K562 (cell line): ENCODE measurements around the gene PLXNB1. TPM values are rescaled to one million over a fixed set of nuclear protein-coding genes. Genes with fewer than 3 reads are reported as not detected.
A peak's percentile ranks its signal among the peaks of the same experiment; 100 is the strongest.

Experiments used
- ATAC-seq: fragments of 200-7000 bp; cut with Tn5 transposase; 3 replicates; pipeline ENCODE4 v1.9.1; 2020; ENCODE audit warnings: moderate library complexity
- BruUV-seq: library from RNA; stranded (reverse); fragments of 400-500 nt; replicated peaks from 2 replicates; lab custom pipeline; 2021; lab: Mats Ljungman, UMichigan
- CTCF ChIA-PET: fragments of 300-600 bp; formaldehyde crosslinking; extraction: SDS; loops from one replicate; lab custom pipeline; 2021; ENCODE audit warnings: low intra/inter-chr PET ratio; lab: Yijun Ruan, JAX
- POLR2A ChIA-PET: fragments of 300-600, 350-650 bp; sonication (Branson Sonifier 250); formaldehyde crosslinking; extraction: SDS; loops from one replicate; lab custom pipeline; 2021; ENCODE audit warnings: antibody characterized with exemption, inconsistent platforms; lab: Yijun Ruan, JAX
- DNase-seq, 4 experiments: peaks; one replicate each; pipeline versions ENCODE4 v3.0.0 to v3.0.0-alpha.2; 2011 to 2018; ENCODE audit warnings: low spot score in 3 of 4, mixed read lengths in 3 of 4; ENCODE audit errors: extremely low read depth in 1 of 4
- FAIRE-seq: peaks from 2 replicates; lab custom pipeline; 2011; peaks lifted over from hg19 to GRCh38; lab: Jason Lieb, UNC
- H2AFZ ChIP-seq: 2 replicates; pipeline ENCODE4 v1.6.0; 2011; ENCODE audit warnings: low read depth, low read length, control low read depth, inconsistent platforms
- H3K27ac ChIP-seq: fragments of 200-600 bp; 3 replicates; pipeline ENCODE4 v1.8.0; 2011; ENCODE audit warnings: low read depth, mild to moderate bottlenecking, control low read depth, inconsistent platforms, low read length, moderate library complexity, mixed read lengths; ENCODE audit errors: extremely low read depth
- H3K27me3 ChIP-seq, 2 experiments: fragments of 300-600 bp in 1 of 2; 2 replicates in 1 of 2; 3 replicates in 1 of 2; pipeline versions ENCODE4 v1.6.0 to v1.8.0; 2011; ENCODE audit warnings: inconsistent platforms in 2 of 2, low read length in 2 of 2, mild to moderate bottlenecking in 1 of 2, mixed read lengths in 1 of 2, moderate library complexity in 1 of 2; ENCODE audit not compliant: control insufficient read depth in 2 of 2, insufficient read depth in 2 of 2
- H3K36me3 ChIP-seq: fragments of 300-600 bp; 3 replicates; pipeline ENCODE4 v1.8.0; 2011; ENCODE audit warnings: mild to moderate bottlenecking, low read length, inconsistent platforms; ENCODE audit not compliant: control insufficient read depth, insufficient read depth
- H3K4me1 ChIP-seq, 2 experiments: fragments of 200-600 bp in 1 of 2; replicated peaks in 1 of 2; 2 replicates in 1 of 2; 3 replicates in 1 of 2; pipeline versions ENCODE4 v1.5.1 to v1.8.0; 2011; ENCODE audit warnings: inconsistent platforms in 2 of 2, low read length in 2 of 2, mild to moderate bottlenecking in 1 of 2, mixed read lengths in 1 of 2, moderate library complexity in 1 of 2; ENCODE audit not compliant: control insufficient read depth in 2 of 2, insufficient read depth in 2 of 2
- H3K4me2 ChIP-seq: 2 replicates; pipeline ENCODE4 v1.6.1; 2011; ENCODE audit warnings: low read length, control low read depth, inconsistent platforms, mixed read lengths; ENCODE audit not compliant: insufficient read depth
- H3K4me3 ChIP-seq: fragments of 200-600 bp; sonication (generic), shearing (Covaris generic); 2 replicates; pipeline ENCODE4 v1.5.1; 2016; ENCODE audit warnings: control low read depth, inconsistent platforms
- H3K79me2 ChIP-seq: fragments of 200-600 bp; 3 replicates; pipeline ENCODE4 v1.8.0; 2011; ENCODE audit warnings: low read length, inconsistent platforms; ENCODE audit not compliant: control insufficient read depth, insufficient read depth
- H3K9ac ChIP-seq, 2 experiments: 2 replicates each; pipeline versions ENCODE4 v1.6.0 to v1.6.1; 2011; ENCODE audit warnings: low read depth in 2 of 2, low read length in 2 of 2, control low read depth in 1 of 2, inconsistent platforms in 1 of 2, mild to moderate bottlenecking in 1 of 2, mixed read lengths in 1 of 2; ENCODE audit not compliant: insufficient read depth in 1 of 2
- H3K9me1 ChIP-seq: one replicate; pipeline ENCODE4 v1.6.0; 2011; ENCODE audit warnings: inconsistent platforms, mild to moderate bottlenecking, low read length, moderate library complexity; ENCODE audit not compliant: control insufficient read depth, insufficient read depth
- H3K9me3 ChIP-seq: replicated peaks from 2 replicates; pipeline ENCODE4 v1.5.1; 2011; ENCODE audit warnings: low read depth, low read length, inconsistent platforms; ENCODE audit not compliant: control insufficient read depth, insufficient read depth
- H4K20me1 ChIP-seq: replicated peaks from 2 replicates; pipeline ENCODE4 v1.6.1; 2011; ENCODE audit warnings: low read length, inconsistent platforms, mixed read lengths; ENCODE audit not compliant: control insufficient read depth, insufficient read depth
- CHCHD3 ChIP-seq: fragments of 250-450 bp; sonication (Bioruptor Pico); IDR thresholded peaks from 2 replicates; pipeline ENCODE4 v2.1.2; 2022; ENCODE audit warnings: mild to moderate bottlenecking
- CLOCK ChIP-seq: fragments of 250-450 bp; sonication (Bioruptor Pico); IDR thresholded peaks from 2 replicates; pipeline ENCODE4 v1.4.0; 2020; ENCODE audit warnings: mild to moderate bottlenecking, moderate library complexity, borderline replicate concordance
- CTCFL ChIP-seq: IDR thresholded peaks from 2 replicates; pipeline ENCODE4 v1.6.1; 2011; ENCODE audit warnings: borderline replicate concordance, low read depth, mild to moderate bottlenecking, moderate library complexity, low read length; ENCODE audit not compliant: insufficient read depth, poor library complexity, severe bottlenecking
- GTF2A2 ChIP-seq: IDR thresholded peaks from 2 replicates; pipeline ENCODE4 v1.6.1; 2016; ENCODE audit warnings: mild to moderate bottlenecking, missing genetic modification characterization, missing compliant biosample characterization
- HCFC1 ChIP-seq: IDR thresholded peaks from 2 replicates; pipeline ENCODE4 v1.6.1; 2012; ENCODE audit warnings: low read depth, low read length, improper control_type of control experiment
- RFX1 ChIP-seq: fragments of 450-650 bp; IDR thresholded peaks from 2 replicates; pipeline ENCODE4 v1.6.1; 2016; ENCODE audit warnings: mild to moderate bottlenecking, moderate library complexity
- XRCC4 ChIP-seq: IDR thresholded peaks from one replicate; pipeline ENCODE4 v1.6.1; 2011; ENCODE audit not compliant: insufficient read depth, insufficient read length; ENCODE audit errors: extremely low read depth
- ZNF23 ChIP-seq: fragments of 250-450 bp; sonication (Bioruptor Pico); IDR thresholded peaks from 2 replicates; pipeline ENCODE4 v1.4.0; 2020; ENCODE audit warnings: mild to moderate bottlenecking
- WGBS: fragments of 100-300 bp; shearing (Covaris generic); methylation state at CpG from one replicate; pipeline ENCODE4 v1.1.6; 2016; ENCODE audit warnings: low coverage, mixed read lengths; ENCODE audit not compliant: insufficient coverage; ENCODE audit errors: missing lambda C conversion rate; 5-methylcytosine and 5-hydroxymethylcytosine counted together
- in situ Hi-C: fragments of 300-500 bp; cut with MboI; formaldehyde crosslinking; loops from 4 replicates; pipeline ENCODE4 v1.15.0; 2018; ENCODE audit warnings: inconsistent platforms, mixed read lengths
- intact Hi-C: fragments of 100-400 bp; cut with micrococcal nuclease; formaldehyde crosslinking; loops from 2 replicates; pipeline ENCODE4 v1.14.2; 2022
- polyA plus RNA-seq, 8 experiments: library from polyadenylated mRNA; depleted of rRNA in 4 of 8; stranded (reverse) in 5 of 8; unstranded in 3 of 8; fragments of >200 nt; fragmentation: Nextera tagmentation in 2 of 8; fragmentation: Illumina TruSeq in 1 of 8; extraction: Ambion mirVana in 2 of 8; extraction: Trizol in 1 of 8; gene quantifications; 2 replicates each; pipeline versions ENCODE4 v1.2.1 to v1.2.3, GENCODE V29; 2011 to 2014; ENCODE audit warnings: inconsistent platforms in 1 of 8, missing spikeins in 1 of 8
- total RNA-seq, 7 experiments: library from RNA; depleted of rRNA in 6 of 7; stranded (reverse); fragments of >200 nt in 6 of 7; fragmentation: Illumina TruSeq in 2 of 7; extraction: Trizol in 2 of 7; gene quantifications; 2 replicates each; pipeline versions ENCODE4 v1.2.1 to v1.2.3, GENCODE V29; 2011 to 2021; ENCODE audit warnings: low replicate concordance in 1 of 7

The PLXNB1 gene
- total and polyA plus RNA-seq, 9 of the 15 experiments (the other 6 are each of a cell fraction or from before 2014, with no cell fraction given), result 0.17 to 17.4 (median 6.0) TPM

GRCh38 chr3:48405971-48406370 lies 23.9 kb downstream of the PLXNB1 start:
- H3K4me3 ChIP-seq, result no peak overlapping the region
- H3K9me1 ChIP-seq, result no peaks in the 10 kb centered on the region
- 7% methylated on average over 1 of the region's 1 CpG for WGBS
- CTCF ChIA-PET, result no interaction called here
- H3K9me3 ChIP-seq, result no peaks in the 10 kb centered on the region
- H3K27me3 ChIP-seq, result no peaks in the 10 kb centered on the region
- ATAC-seq (no peak), FAIRE-seq (no peak), DNase-seq (no peak)
- H4K20me1 ChIP-seq, result 0 out of 2 replicates have a peak, but pooled peaks cover 6% of the 10 kb centered on the region
- H3K79me2 ChIP-seq, result no peaks in the 10 kb centered on the region
- no peak for TF ChIP-seq HCFC1
- POLR2A ChIA-PET, result interaction anchor here (0.6 to 0.9 kb wide), 4 partner anchors 10 to 991 kb away, joined by 3 read pairs; no protein-coding TSS in a partner anchor
- H2AFZ ChIP-seq, result no peak overlapping the region
- in situ Hi-C loops (no loop called here), intact Hi-C loops (loop anchor here (10.0 kb wide), 2 partner anchors 99 to 211 kb away; partner anchors contain the start of gene SHISA5)
- H3K36me3 ChIP-seq, result no peaks in the 10 kb centered on the region
- BruUV-seq, result no TSS peak
- peaks cover 0 to 6% of the 10 kb centered on the region in 2 experiments; a peak in 1 of 5 replicates for H3K4me1 ChIP-seq
- H3K27ac ChIP-seq, result no peak overlapping the region
- no peak overlapping the region for H3K4me2 ChIP-seq
- H3K9ac ChIP-seq, result 0 out of 4 replicates have a peak overlapping the region, but pooled peaks of 1 of the 2 experiments have one; percentile 52

GRCh38 chr3:48405343-48405881 lies 24.5 kb downstream of the PLXNB1 start:
- no peak overlapping the region for H3K4me2 ChIP-seq
- no peak for DNase-seq
- no peaks in the 10 kb centered on the region for H3K27me3 ChIP-seq
- H2AFZ ChIP-seq, result no peak overlapping the region
- intact Hi-C loops (loop anchor here (10.0 kb wide), 2 partner anchors 99 to 211 kb away; partner anchors contain the start of gene SHISA5), in situ Hi-C loops (no loop called here)
- H3K4me3 ChIP-seq, result no peak overlapping the region
- ATAC-seq, result no peak
- 44% methylated on average over 8 of the region's 13 CpGs for WGBS
- H3K79me2 ChIP-seq, result no peaks in the 10 kb centered on the region
- no peaks in the 10 kb centered on the region for H3K36me3 ChIP-seq
- H3K9me1 ChIP-seq, result no peaks in the 10 kb centered on the region
- no TSS peak for BruUV-seq
- no peak overlapping the region for H3K9ac ChIP-seq
- FAIRE-seq, result no peak
- H3K4me1 ChIP-seq, result peaks cover 0 to 6% of the 10 kb centered on the region in 2 experiments; a peak in 1 of 5 replicates
- ChIA-PET CTCF (no interaction called here), POLR2A (interaction anchor here (0.6 to 0.9 kb wide), 4 partner anchors 14 to 990 kb away, joined by 3 read pairs; no protein-coding TSS in a partner anchor)
- H3K9me3 ChIP-seq, result no peaks in the 10 kb centered on the region
- 0 out of 2 replicates have a peak, but pooled peaks cover 6% of the 10 kb centered on the region for H4K20me1 ChIP-seq
- no peak overlapping the region for H3K27ac ChIP-seq
- TF ChIP-seq GTF2A2, result no peak
- no peak for TF ChIP-seq CTCFL
- no peak for TF ChIP-seq RFX1
- no peak for TF ChIP-seq ZNF23 (CRISPR knock-in tag)
- TF ChIP-seq CLOCK (CRISPR knock-in tag), result no peak
- TF ChIP-seq CHCHD3, result no peak
- TF ChIP-seq XRCC4, result no peak
